ENCODE measurements around the gene HIKESHI. TPM values are rescaled to one million over a fixed set of nuclear protein-coding genes. Genes with fewer than 3 reads are reported as not detected.
"Not testable (repeated sequence)": the region's sequence is repeated elsewhere in the genome, so short reads cannot be mapped to it uniquely, and the experiment has no call there.

Gene HIKESHI
- polyA plus RNA-seq, 3 donors from 2014 or later = 80.6 to 108 (median 87.6) TPM

GRCh38 chr11:86314636-86315035 lies 12.6 kb downstream of the HIKESHI start:
- Mint-ChIP-seq H3K27ac (no peak overlapping the region), H3K9me3 (no peaks in the 10 kb centered on the region), H3K27me3 (ENCODE audit: low read depth in 3 of 3) (peaks cover 0 to 4% (median 0%) of the 10 kb centered on the region in 3 donors), H3K4me3 (no peak overlapping the region), H3K36me3 (peaks cover 4 to 33% (median 12%) of the 10 kb centered on the region in 3 donors), H3K4me1 (peaks cover 20 to 40% of the 10 kb centered on the region in 2 donors)
- DNase-seq = no peak

DNA sequence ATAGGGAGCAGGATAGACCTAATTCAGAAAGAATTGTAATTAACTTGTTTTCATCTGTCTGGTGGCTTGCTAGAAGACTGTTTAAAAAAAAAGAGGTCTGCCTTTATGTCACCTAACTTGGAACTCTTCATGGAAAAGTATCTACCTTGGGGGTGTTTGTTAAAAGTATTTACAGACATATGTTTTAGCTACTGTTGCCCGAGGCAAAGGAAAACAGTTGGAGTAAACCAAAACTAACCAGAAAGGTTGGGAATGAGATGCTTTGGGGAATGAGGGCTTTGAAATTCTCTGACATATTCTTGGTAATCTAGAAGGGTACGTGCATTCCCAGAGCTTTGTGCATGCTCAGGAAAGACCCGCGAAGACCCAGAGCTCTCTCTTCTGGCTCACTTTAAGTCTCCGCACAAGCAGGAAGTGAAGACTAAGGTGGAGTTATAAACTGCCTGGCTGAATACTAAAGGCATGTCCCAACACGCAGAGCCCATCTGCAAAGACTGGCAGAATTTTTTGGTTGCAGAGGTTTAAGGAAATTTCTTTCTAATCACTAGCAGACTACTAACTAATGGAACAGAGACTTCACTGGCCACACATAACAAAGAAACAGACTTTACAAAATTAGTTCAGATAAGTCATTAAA lies 33.2 kb downstream of the HIKESHI start:
- H3K27me3 Mint-ChIP-seq (ENCODE audit: low read depth in 3 of 3) = peaks cover 0 to 2% (median 2%) of the 10 kb centered on the region in 3 donors
- H3K9me3 Mint-ChIP-seq = no peaks in the 10 kb centered on the region
- no peak for DNase-seq
- H3K4me3 Mint-ChIP-seq = no peak overlapping the region
- H3K36me3 Mint-ChIP-seq = peaks cover 15 to 43% (median 34%) of the 10 kb centered on the region in 3 donors
- no peak overlapping the region for H3K27ac Mint-ChIP-seq
- peaks cover 0 to 4% of the 10 kb centered on the region in 2 donors for H3K4me1 Mint-ChIP-seq

DNA sequence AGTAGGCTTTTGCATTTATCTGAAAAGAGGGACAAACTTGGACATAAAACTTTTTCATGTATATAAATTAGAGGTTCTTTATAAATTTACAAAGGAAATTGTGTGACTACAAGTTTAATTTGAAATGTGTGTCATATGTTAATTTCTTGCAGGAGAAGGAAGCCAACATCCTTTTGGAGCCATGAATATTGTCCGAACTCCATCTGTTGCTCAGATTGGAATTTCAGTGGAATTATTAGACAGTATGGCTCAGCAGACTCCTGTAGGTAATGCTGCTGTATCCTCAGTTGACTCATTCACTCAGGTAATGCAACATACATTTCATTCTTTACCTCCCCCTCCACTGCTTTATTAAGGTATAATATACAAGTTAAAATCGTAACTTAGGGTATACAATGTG lies 35.2 kb downstream of the HIKESHI start:
- Mint-ChIP-seq H3K27me3 (ENCODE audit: low read depth in 3 of 3) (peaks cover 0 to 2% (median 2%) of the 10 kb centered on the region in 3 donors), H3K4me3 (no peak overlapping the region), H3K4me1 (peaks cover 0 to 8% of the 10 kb centered on the region in 2 donors), H3K27ac (no peak overlapping the region), H3K36me3 (peaks cover 19 to 45% (median 35%) of the 10 kb centered on the region in 3 donors), H3K9me3 (no peaks in the 10 kb centered on the region)
- no peak for DNase-seq

GRCh38 chr11:86341382-86341781 lies 39.3 kb downstream of the HIKESHI start:
- Mint-ChIP-seq H3K27ac (no peak overlapping the region), H3K9me3 (no peaks in the 10 kb centered on the region), H3K27me3 (ENCODE audit: low read depth in 3 of 3) (peaks cover 0 to 2% (median 0%) of the 10 kb centered on the region in 3 donors), H3K4me3 (no peak overlapping the region), H3K4me1 (peaks cover 2 to 22% of the 10 kb centered on the region in 2 donors), H3K36me3 (peaks cover 12 to 45% (median 23%) of the 10 kb centered on the region in 3 donors)
- DNase-seq = no peak

DNA sequence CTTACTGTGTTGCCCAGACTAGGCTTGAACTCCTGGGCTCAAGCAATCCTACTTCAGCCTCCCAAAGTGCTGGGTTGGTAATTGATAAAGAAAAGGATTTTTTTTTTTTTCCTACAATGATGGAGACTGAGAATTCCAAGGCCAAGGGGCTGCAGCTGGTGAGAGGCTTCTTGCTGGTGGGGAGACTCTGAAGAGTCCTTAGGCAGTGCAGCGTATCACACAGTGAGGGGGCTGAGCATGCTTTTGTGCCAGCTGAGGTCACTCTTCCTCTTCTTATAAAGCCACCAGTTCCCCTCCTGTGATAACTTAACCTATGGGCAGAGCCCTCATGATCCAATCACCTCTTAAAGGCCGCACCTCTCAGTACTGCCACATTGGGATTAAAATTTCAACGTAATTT lies 44.5 kb downstream of the HIKESHI start:
- Mint-ChIP-seq H3K4me1 (peaks cover 2 to 18% of the 10 kb centered on the region in 2 donors), H3K4me3 (no peak overlapping the region), H3K36me3 (peaks cover 0 to 28% (median 7%) of the 10 kb centered on the region in 3 donors), H3K9me3 (no peaks in the 10 kb centered on the region), H3K27ac (no peak overlapping the region), H3K27me3 (ENCODE audit: low read depth in 3 of 3) (no peaks in the 10 kb centered on the region)
- DNase-seq = no peak

- Mint-ChIP-seq H3K4me3 (no peak overlapping the region), H3K27me3 (ENCODE audit: low read depth in 3 of 3) (peaks cover 0 to 3% (median 0%) of the 10 kb centered on the region in 3 donors), H3K27ac (no peak overlapping the region), H3K4me1 (no peaks in the 10 kb centered on the region), H3K9me3 (no peaks in the 10 kb centered on the region), H3K36me3 (no peaks in the 10 kb centered on the region)
- DNase-seq = no peak
Observed at GRCh38 chr11:86355256-86355655, 53.2 kb downstream of the HIKESHI start.

DNA sequence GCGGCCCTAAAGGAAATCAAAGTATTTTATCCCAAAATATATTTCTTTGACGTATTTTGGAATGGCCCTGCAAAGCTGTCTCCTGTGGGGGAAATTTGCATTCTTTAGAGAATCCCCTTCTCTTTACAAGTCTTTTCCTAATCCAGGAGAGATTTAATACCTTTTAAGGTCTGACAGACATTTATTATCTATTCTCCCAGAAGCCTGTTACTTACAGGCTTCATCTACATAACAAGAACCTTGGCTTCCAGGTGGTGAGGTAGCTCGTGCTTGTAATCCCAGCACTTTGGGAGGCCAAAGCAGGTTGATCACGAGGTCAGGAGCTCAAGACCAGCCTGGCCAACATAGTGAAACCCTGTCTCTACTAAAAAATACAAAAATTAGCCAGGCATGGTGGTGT lies 55.4 kb downstream of the HIKESHI start:
- DNase-seq; H3K36me3 Mint-ChIP-seq; H3K27me3 Mint-ChIP-seq (ENCODE audit: low read depth in 3 of 3); H3K4me1 Mint-ChIP-seq; H3K4me3 Mint-ChIP-seq; H3K27ac Mint-ChIP-seq; H3K9me3 Mint-ChIP-seq: not testable (repeated sequence)

DNA sequence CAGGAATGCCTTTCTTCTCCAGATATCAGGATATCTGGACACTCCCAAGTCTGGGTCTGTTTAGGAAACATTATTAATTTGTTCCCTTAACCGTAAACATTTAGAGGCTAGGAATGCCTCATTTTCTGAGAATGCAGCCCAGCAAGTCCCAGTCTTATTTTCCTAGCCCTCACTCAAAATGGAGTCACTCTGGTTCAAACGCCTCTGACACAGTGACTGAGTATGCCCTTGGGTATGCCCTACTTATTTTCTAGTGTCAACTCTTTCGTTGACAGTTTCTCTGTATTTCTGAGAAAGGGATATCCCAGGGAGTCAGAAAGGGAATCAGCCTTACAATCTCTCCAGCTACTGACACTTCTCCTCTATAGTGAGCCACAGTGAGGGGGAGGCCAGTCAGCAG lies 56.7 kb downstream of the HIKESHI start:
- no peak for DNase-seq

DNA sequence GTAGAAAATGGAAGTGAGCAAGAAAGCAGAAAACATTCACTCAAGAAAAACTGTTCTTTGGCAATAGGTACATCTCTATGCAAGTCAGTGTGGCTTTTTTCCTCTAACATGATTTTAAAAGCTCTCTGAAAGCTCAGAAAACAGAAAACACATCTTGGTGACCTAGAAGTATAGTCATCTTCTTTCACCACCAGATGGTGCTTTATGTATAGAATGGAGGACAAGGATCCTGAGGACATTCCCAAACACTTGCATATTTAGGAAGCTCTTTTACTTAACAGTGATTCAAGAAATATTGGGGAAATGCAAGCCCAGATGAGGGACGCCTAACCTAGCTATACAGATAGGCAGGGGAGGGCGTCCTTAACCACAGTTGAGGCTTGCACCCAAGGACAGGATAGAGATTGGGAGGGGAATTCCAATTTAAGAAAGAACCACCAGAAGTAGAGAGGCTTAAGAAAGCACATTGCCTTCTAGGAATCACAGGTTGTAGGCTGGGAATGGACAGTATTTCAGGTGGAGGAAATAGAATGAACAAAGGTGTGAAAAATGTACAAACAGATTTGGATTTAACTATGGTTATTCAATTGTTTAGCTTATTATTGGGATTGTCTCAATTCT lies 58.8 kb downstream of the HIKESHI start:
- Mint-ChIP-seq H3K36me3 (no peaks in the 10 kb centered on the region), H3K27ac (no peak overlapping the region), H3K4me1 (no peaks in the 10 kb centered on the region), H3K9me3 (peaks cover 0 to 9% (median 0%) of the 10 kb centered on the region in 6 donors), H3K4me3 (no peak overlapping the region), H3K27me3 (ENCODE audit: low read depth in 3 of 3) (peaks cover 0 to 3% (median 0%) of the 10 kb centered on the region in 3 donors)
- no peak for DNase-seq

More for the DNA sequence above, 56.7 kb downstream of the HIKESHI start:
- Mint-ChIP-seq H3K27ac (no peak overlapping the region), H3K9me3 (peaks cover 0 to 5% (median 0%) of the 10 kb centered on the region in 6 donors), H3K4me1 (no peaks in the 10 kb centered on the region), H3K4me3 (no peak overlapping the region), H3K36me3 (no peaks in the 10 kb centered on the region), H3K27me3 (ENCODE audit: low read depth in 3 of 3) (peaks cover 0 to 3% (median 0%) of the 10 kb centered on the region in 3 donors)

DNA sequence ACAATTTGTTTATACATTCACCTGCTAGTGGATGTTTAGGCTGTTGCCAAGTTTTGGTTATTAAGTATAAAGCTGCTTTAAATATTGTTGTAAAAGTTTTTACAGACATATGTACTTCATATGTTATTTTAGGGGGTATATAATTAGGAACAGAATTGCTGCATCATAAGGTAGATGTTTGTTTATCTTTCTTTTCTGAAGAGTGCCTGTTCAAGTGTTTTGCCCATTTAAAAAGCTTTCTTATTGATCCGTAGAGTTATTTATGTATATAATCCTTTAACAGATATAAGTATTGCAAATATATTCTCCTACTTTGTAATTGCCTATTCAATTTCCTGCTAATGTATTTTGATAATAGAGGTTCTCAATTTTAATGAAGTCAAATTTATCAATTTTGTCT lies 61.4 kb downstream of the HIKESHI start:
- Mint-ChIP-seq H3K4me3 (no peak overlapping the region), H3K27ac (no peak overlapping the region), H3K4me1 (no peaks in the 10 kb centered on the region), H3K9me3 (peaks cover 0 to 9% (median 0%) of the 10 kb centered on the region in 6 donors), H3K36me3 (no peaks in the 10 kb centered on the region), H3K27me3 (ENCODE audit: low read depth in 3 of 3) (no peaks in the 10 kb centered on the region)
- DNase-seq = no peak

- DNase-seq = no peak
- Mint-ChIP-seq H3K36me3 (no peaks in the 10 kb centered on the region), H3K4me3 (no peak overlapping the region), H3K4me1 (no peaks in the 10 kb centered on the region), H3K27me3 (ENCODE audit: low read depth in 3 of 3) (no peaks in the 10 kb centered on the region), H3K9me3 (peaks cover 0 to 9% (median 0%) of the 10 kb centered on the region in 6 donors), H3K27ac (no peak overlapping the region)
Observed at GRCh38 chr11:86365546-86365945, 63.5 kb downstream of the HIKESHI start.

- no peak for DNase-seq
- Mint-ChIP-seq H3K4me3 (no peak overlapping the region), H3K36me3 (no peaks in the 10 kb centered on the region), H3K4me1 (no peaks in the 10 kb centered on the region), H3K9me3 (no peaks in the 10 kb centered on the region), H3K27ac (no peak overlapping the region), H3K27me3 (ENCODE audit: low read depth in 3 of 3) (no peaks in the 10 kb centered on the region)
Observed at GRCh38 chr11:86369668-86370067, 67.6 kb downstream of the HIKESHI start.

DNA sequence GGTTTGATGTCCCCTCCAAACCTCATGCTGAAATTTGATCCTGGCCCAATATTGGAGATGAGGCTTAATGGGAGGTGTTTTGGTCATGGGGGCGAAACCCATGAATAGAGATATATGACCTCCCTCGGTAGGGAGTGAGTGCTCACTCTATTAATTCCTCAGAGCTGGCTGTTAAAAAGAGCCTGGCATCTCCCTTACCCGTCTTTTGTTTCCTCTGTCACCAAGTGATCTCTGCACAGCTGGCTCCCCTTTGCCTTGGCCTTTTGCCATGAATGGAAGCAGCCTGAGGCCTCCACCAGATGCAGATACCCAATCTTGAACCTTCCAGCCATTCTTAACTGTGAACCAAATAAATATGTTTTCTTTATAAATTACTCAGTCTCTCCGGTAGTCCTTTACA lies 68.1 kb downstream of the HIKESHI start:
- DNase-seq = no peak
- Mint-ChIP-seq H3K27ac (no peak overlapping the region), H3K36me3 (no peaks in the 10 kb centered on the region), H3K9me3 (no peaks in the 10 kb centered on the region), H3K4me3 (no peak overlapping the region), H3K27me3 (ENCODE audit: low read depth in 3 of 3) (no peaks in the 10 kb centered on the region), H3K4me1 (no peaks in the 10 kb centered on the region)

DNA sequence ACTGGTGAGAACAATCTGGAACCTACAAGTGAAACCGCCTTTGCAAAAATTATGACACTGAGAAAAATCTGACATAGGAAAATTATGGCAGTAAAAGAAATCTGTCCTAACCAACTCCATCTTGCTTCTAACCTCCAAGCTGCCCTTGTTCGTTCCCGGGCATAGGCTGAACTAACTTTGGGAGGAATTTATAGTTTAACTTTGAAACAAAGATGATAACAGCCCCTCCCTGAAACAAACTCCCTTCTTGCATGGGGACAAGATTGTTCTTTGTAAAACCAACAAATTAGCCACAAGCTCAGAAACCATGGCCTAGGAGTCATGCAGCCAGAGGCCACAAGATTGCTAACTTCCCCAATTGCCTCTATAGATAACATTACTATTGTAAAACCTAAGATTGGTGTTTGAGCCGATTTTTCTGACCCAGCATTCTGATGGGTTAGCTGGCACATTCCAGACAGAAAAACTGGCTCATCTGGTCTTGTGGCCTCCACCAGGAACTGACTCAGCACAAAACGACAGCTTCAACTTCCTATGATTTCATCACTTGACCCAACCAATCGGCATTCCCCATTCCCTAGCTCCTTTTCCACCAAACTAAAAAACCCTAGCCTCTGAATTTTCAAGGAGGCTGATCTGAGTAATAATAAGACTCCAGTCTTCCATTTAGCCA lies 69.0 kb downstream of the HIKESHI start:
- no peak overlapping the region for H3K4me3 Mint-ChIP-seq
- no peak for DNase-seq
- no peak overlapping the region for H3K27ac Mint-ChIP-seq
- no peaks in the 10 kb centered on the region for H3K36me3 Mint-ChIP-seq
- no peaks in the 10 kb centered on the region for H3K9me3 Mint-ChIP-seq
- H3K27me3 Mint-ChIP-seq (ENCODE audit: low read depth in 3 of 3) = no peaks in the 10 kb centered on the region
- no peaks in the 10 kb centered on the region for H3K4me1 Mint-ChIP-seq

Measured in immature natural killer cell (primary cell).